ENCODE results near the gene ZFAND2A. TPM values are rescaled to one million over a fixed set of nuclear protein-coding genes. Genes with fewer than 3 reads are reported as not detected.
"Not testable (repeated sequence)": the region's sequence is repeated elsewhere in the genome, so short reads cannot be mapped to it uniquely, and the experiment has no call there.

The ZFAND2A gene
- total and polyA plus RNA-seq, 2 donors from 2014 or later: 21.9 to 27.6 TPM

DNA sequence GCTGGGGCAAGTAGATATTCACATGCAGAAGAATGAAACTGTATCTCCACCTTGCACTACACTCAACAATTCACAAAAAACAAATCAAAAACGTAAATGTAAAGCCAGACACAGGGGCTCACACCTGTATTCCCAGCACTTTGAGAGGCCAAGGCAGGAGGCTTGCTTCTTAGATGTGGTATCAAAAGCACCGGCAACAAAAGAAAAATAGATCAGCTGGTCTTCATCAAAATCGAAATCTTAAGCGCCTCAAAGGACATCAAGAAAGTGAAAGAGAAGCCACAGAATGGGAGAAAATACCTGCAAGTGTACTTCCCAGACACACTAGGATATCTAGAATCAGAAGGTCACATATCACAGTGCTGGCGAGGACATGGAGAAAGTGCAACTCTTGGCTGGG is 40.8 kb downstream of the ZFAND2A start:
- no peak overlapping the region for H3K4me3 ChIP-seq (ENCODE audit: low read length in 3 of 3)
- H3K9ac ChIP-seq (ENCODE audit: low read length in 3 of 3): no peak overlapping the region
- intact Hi-C loops (cut with DNase I): no loop called here
- no peak for FAIRE-seq
- peaks cover 0 to 12% (median 4%) of the 10 kb centered on the region in 3 donors for H3K4me1 ChIP-seq (ENCODE audit: control insufficient read depth in 2 of 3, insufficient read depth in 2 of 3, low read depth in 1 of 3, low read length in 3 of 3)
- H3K9me3 ChIP-seq (ENCODE audit: control insufficient read depth in 2 of 3, insufficient read depth in 1 of 3, low read length in 3 of 3): no peaks in the 10 kb centered on the region
- TF ChIP-seq, protein P1, sequence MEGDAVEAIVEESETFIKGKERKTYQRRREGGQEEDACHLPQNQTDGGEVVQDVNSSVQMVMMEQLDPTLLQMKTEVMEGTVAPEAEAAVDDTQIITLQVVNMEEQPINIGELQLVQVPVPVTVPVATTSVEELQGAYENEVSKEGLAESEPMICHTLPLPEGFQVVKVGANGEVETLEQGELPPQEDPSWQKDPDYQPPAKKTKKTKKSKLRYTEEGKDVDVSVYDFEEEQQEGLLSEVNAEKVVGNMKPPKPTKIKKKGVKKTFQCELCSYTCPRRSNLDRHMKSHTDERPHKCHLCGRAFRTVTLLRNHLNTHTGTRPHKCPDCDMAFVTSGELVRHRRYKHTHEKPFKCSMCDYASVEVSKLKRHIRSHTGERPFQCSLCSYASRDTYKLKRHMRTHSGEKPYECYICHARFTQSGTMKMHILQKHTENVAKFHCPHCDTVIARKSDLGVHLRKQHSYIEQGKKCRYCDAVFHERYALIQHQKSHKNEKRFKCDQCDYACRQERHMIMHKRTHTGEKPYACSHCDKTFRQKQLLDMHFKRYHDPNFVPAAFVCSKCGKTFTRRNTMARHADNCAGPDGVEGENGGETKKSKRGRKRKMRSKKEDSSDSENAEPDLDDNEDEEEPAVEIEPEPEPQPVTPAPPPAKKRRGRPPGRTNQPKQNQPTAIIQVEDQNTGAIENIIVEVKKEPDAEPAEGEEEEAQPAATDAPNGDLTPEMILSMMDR (IDR thresholded peaks at IDR 0.05; ENCODE audit: borderline replicate concordance, extremely low read depth, insufficient read depth): no peak
- DNase-seq: no peak
- H3K36me3 ChIP-seq (ENCODE audit: control insufficient read depth in 2 of 3, insufficient read depth in 3 of 3, low read length in 3 of 3): no peaks in the 10 kb centered on the region
- H3K27ac ChIP-seq (ENCODE audit: low read depth in 2 of 2, low read length in 2 of 2): no peak overlapping the region
- no peaks in the 10 kb centered on the region for H3K27me3 ChIP-seq (ENCODE audit: control insufficient read depth, insufficient read depth, low read length)

DNA sequence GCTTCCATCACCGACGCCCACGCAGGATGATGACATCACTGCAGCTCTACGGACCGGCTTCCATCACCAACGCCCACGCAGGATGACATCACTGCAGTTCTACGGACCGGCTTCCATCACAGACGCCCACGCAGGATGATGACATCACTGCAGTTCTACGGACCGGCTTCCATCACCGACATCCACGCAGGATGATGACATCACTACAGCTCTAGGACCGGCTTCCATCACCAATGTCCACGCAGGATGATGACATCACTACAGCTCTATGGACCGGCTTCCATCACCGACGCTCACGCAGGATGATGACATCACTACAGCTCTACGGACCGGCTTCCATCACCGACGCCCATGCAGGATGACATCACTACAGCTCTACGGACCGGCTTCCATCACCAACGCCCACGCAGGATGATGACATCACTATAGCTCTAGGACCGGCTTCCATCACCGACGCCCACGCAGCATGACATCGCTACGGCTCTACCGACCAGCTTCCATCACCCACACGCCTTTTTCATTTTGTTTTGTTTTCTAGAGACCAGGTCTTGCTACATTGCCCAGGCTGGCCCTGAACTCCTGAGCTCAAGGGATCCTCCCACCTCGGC is 42.6 kb downstream of the ZFAND2A start:
- no peak for FAIRE-seq

DNA sequence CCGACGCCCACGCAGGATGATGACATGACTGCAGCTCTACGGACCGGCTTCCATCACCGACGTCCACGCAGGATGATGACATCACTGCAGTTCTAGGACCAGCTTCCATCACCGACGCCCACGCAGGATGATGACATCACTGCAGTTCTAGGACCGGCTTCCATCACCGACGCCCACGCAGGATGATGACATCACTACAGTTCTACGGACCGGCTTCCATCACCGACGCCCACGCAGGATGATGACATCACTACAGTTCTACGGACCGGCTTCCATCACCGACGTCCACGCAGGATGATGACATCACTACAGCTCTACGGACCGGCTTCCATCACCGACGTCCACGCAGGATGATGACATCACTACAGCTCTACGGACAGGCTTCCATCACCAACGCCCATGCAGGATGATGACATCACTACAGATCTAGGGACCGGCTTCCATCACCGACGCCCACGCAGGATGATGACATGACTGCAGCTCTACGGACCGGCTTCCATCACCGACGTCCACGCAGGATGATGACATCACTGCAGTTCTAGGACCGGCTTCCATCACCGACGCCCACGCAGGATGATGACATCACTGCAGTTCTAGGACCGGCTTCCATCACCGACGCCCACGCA is 43.5 kb downstream of the ZFAND2A start:
- H3K4me1 ChIP-seq (ENCODE audit: control insufficient read depth in 2 of 3, insufficient read depth in 2 of 3, low read depth in 1 of 3, low read length in 3 of 3); H3K9ac ChIP-seq (ENCODE audit: low read length in 3 of 3); intact Hi-C loops (cut with DNase I); H3K9me3 ChIP-seq (ENCODE audit: control insufficient read depth in 2 of 3, insufficient read depth in 1 of 3, low read length in 3 of 3); H3K36me3 ChIP-seq (ENCODE audit: control insufficient read depth in 2 of 3, insufficient read depth in 3 of 3, low read length in 3 of 3); H3K27ac ChIP-seq (ENCODE audit: low read depth in 2 of 2, low read length in 2 of 2); H3K27me3 ChIP-seq (ENCODE audit: control insufficient read depth, insufficient read depth, low read length); FAIRE-seq; H3K4me3 ChIP-seq (ENCODE audit: low read length in 3 of 3): not testable (repeated sequence)
- peak in 1 of 5 donors; percentile 12 for DNase-seq

More for the DNA sequence above, 42.6 kb downstream of the ZFAND2A start:
- no peaks in the 10 kb centered on the region for H3K36me3 ChIP-seq (ENCODE audit: control insufficient read depth in 2 of 3, insufficient read depth in 3 of 3, low read length in 3 of 3)
- TF ChIP-seq, protein P1 (IDR thresholded peaks at IDR 0.05; ENCODE audit: borderline replicate concordance, extremely low read depth, insufficient read depth): no peak
- no peaks in the 10 kb centered on the region for H3K27me3 ChIP-seq (ENCODE audit: control insufficient read depth, insufficient read depth, low read length)
- no peaks in the 10 kb centered on the region for H3K9me3 ChIP-seq (ENCODE audit: control insufficient read depth in 2 of 3, insufficient read depth in 1 of 3, low read length in 3 of 3)
- no peak for DNase-seq
- no peak overlapping the region for H3K9ac ChIP-seq (ENCODE audit: low read length in 3 of 3)
- no peak overlapping the region for H3K4me3 ChIP-seq (ENCODE audit: low read length in 3 of 3)
- H3K4me1 ChIP-seq (ENCODE audit: control insufficient read depth in 2 of 3, insufficient read depth in 2 of 3, low read depth in 1 of 3, low read length in 3 of 3): peaks cover 0 to 4% (median 3%) of the 10 kb centered on the region in 3 donors
- no peak overlapping the region for H3K27ac ChIP-seq (ENCODE audit: low read depth in 2 of 2, low read length in 2 of 2)
- intact Hi-C loops (cut with DNase I): no loop called here

DNA sequence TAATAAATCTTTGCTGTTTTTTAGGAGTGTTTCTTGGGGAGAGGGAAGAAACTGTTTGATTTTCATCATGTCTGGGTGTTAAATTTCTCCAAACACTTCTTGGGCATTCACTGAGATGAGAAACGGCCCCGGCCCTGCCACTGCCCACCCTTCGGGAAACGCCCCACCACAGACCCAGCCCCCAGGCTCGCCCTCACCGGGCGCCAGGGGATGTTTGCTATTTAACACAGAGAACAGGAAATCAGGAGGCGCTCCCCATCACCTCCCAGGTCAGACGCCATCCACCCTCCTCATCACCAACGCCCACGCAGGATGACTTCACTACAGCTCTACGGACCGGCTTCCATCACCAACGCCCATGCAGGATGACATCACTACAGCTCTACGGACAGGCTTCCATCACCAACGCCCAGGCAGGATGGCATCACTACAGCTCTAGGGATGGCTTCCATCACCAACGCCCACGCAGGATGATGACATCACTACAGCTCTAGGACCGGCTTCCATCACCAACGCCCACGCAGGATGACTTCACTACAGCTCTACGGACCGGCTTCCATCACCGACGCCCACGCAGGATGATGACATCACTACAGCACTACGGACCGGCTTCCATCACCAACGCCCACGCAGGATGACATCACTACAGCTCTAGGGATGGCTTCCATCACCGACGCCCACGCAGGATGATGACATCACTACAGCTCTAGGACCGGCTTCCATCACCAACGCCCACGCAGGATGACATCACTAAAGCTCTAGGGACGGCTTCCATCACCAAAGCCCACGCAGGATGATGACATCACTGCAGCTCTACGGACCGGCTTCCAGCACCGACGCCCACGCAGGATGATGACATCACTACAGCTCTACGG is 44.6 kb downstream of the ZFAND2A start:
- intact Hi-C loops (cut with DNase I); H3K27ac ChIP-seq (ENCODE audit: low read depth in 2 of 2, low read length in 2 of 2); H3K4me3 ChIP-seq (ENCODE audit: low read length in 3 of 3); H3K9ac ChIP-seq (ENCODE audit: low read length in 3 of 3); H3K27me3 ChIP-seq (ENCODE audit: control insufficient read depth, insufficient read depth, low read length); FAIRE-seq; H3K9me3 ChIP-seq (ENCODE audit: control insufficient read depth in 2 of 3, insufficient read depth in 1 of 3, low read length in 3 of 3); H3K36me3 ChIP-seq (ENCODE audit: control insufficient read depth in 2 of 3, insufficient read depth in 3 of 3, low read length in 3 of 3); H3K4me1 ChIP-seq (ENCODE audit: control insufficient read depth in 2 of 3, insufficient read depth in 2 of 3, low read depth in 1 of 3, low read length in 3 of 3): not testable (repeated sequence)
- peak in 1 of 5 donors; percentile 61 for DNase-seq
